Parathyroid adenoma (tissue), 2 donors: Measurements from ENCODE around the gene H2BW2.
"Not testable (repeated sequence)": the region's sequence is repeated elsewhere in the genome, so short reads cannot be mapped to it uniquely, and the experiment has no call there.

ENCODE experiments used
- H2AFZ ChIP-seq: fragments of 300-600 bp; sonication (generic); one replicate; pipeline ENCODE4 v1.7.0; 2017; ENCODE audit warnings: antibody characterized with exemption, mild to moderate bottlenecking
- H3K27ac ChIP-seq: fragments of 300-600 bp; sonication (generic); one replicate; pipeline ENCODE4 v1.7.0; 2017
- H3K27me3 ChIP-seq: fragments of 300-600 bp; sonication (generic); one replicate; pipeline ENCODE4 v1.7.0; 2017; ENCODE audit warnings: low read length; ENCODE audit not compliant: control insufficient read depth, insufficient read depth
- H3K36me3 ChIP-seq: fragments of 300-600 bp; sonication (generic); one replicate; pipeline ENCODE4 v1.7.0; 2017; ENCODE audit warnings: low read length; ENCODE audit not compliant: control insufficient read depth, insufficient read depth
- H3K4me1 ChIP-seq: fragments of 300-600 bp; sonication (generic); one replicate; pipeline ENCODE4 v1.7.0; 2017; ENCODE audit warnings: control low read depth
- H3K4me2 ChIP-seq: fragments of 300-600 bp; sonication (generic); one replicate; pipeline ENCODE4 v1.7.0; 2017; ENCODE audit warnings: low read length
- H3K4me3 ChIP-seq: fragments of 300-600 bp; sonication (generic); one replicate; pipeline ENCODE4 v1.7.0; 2017; ENCODE audit warnings: low read depth, low read length
- H3K79me2 ChIP-seq: fragments of 300-600 bp; sonication (generic); one replicate; pipeline ENCODE4 v1.7.0; 2017; ENCODE audit warnings: control low read depth
- H3K9ac ChIP-seq: fragments of 300-600 bp; sonication (generic); one replicate; pipeline ENCODE4 v1.7.0; 2017; ENCODE audit warnings: mild to moderate bottlenecking
- H3K9me3 ChIP-seq: fragments of 300-600 bp; sonication (generic); one replicate; pipeline ENCODE4 v1.7.0; 2017; ENCODE audit warnings: low read length; ENCODE audit not compliant: control insufficient read depth
- CTCF ChIP-seq: fragments of 300-600 bp; sonication (generic); IDR thresholded peaks from one replicate; pipeline ENCODE4 v1.7.0; 2017; ENCODE audit warnings: antibody characterized with exemption, mild to moderate bottlenecking
- donor health status: primary hyperparathyroidism.

The H2BW2 gene

GRCh38 chrX:104018126-104018525 lies 21.6 kb upstream of the H2BW2 start:
- H3K27me3 ChIP-seq = no peaks in the 10 kb centered on the region
- no peaks in the 10 kb centered on the region for H3K9me3 ChIP-seq
- no peak overlapping the region for H3K9ac ChIP-seq
- no peaks in the 10 kb centered on the region for H3K36me3 ChIP-seq
- no peak overlapping the region for H2AFZ ChIP-seq
- H3K4me1 ChIP-seq = no peaks in the 10 kb centered on the region
- H3K79me2 ChIP-seq = no peaks in the 10 kb centered on the region
- no peak overlapping the region for H3K4me2 ChIP-seq
- H3K27ac ChIP-seq = no peak overlapping the region
- TF ChIP-seq CTCF = no peak
- H3K4me3 ChIP-seq = no peak overlapping the region

GRCh38 chrX:104041003-104041402 lies 1.2 kb downstream of the H2BW2 start:
- H3K27me3 ChIP-seq = no peaks in the 10 kb centered on the region
- H2AFZ ChIP-seq = no peak overlapping the region
- no peaks in the 10 kb centered on the region for H3K36me3 ChIP-seq
- H3K4me3 ChIP-seq = no peak overlapping the region
- no peaks in the 10 kb centered on the region for H3K79me2 ChIP-seq
- no peak overlapping the region for H3K4me2 ChIP-seq
- H3K9ac ChIP-seq = no peak overlapping the region
- H3K4me1 ChIP-seq = no peaks in the 10 kb centered on the region
- no peak overlapping the region for H3K27ac ChIP-seq
- no peak for TF ChIP-seq CTCF
- H3K9me3 ChIP-seq = no peaks in the 10 kb centered on the region

- no peak overlapping the region for H3K9ac ChIP-seq
- no peak overlapping the region for H3K27ac ChIP-seq
- H3K4me3 ChIP-seq = no peak overlapping the region
- no peak overlapping the region for H2AFZ ChIP-seq
- no peak for TF ChIP-seq CTCF
- H3K4me2 ChIP-seq = no peak overlapping the region
- no peaks in the 10 kb centered on the region for H3K79me2 ChIP-seq
- H3K36me3 ChIP-seq = no peaks in the 10 kb centered on the region
- H3K27me3 ChIP-seq = no peaks in the 10 kb centered on the region
- no peaks in the 10 kb centered on the region for H3K9me3 ChIP-seq
- H3K4me1 ChIP-seq = no peaks in the 10 kb centered on the region
Observed at GRCh38 chrX:104045642-104046041, 5.9 kb downstream of the H2BW2 start.

- no peak overlapping the region for H3K4me2 ChIP-seq
- no peaks in the 10 kb centered on the region for H3K36me3 ChIP-seq
- H3K4me1 ChIP-seq = no peaks in the 10 kb centered on the region
- H3K9me3 ChIP-seq = no peaks in the 10 kb centered on the region
- no peaks in the 10 kb centered on the region for H3K27me3 ChIP-seq
- H2AFZ ChIP-seq = no peak overlapping the region
- H3K79me2 ChIP-seq = no peaks in the 10 kb centered on the region
- H3K27ac ChIP-seq = no peak overlapping the region
- no peak for TF ChIP-seq CTCF
- H3K4me3 ChIP-seq = no peak overlapping the region
- H3K9ac ChIP-seq = no peak overlapping the region
Observed at GRCh38 chrX:104047171-104047570, 7.4 kb downstream of the H2BW2 start.

GRCh38 chrX:104054956-104055355 lies 15.2 kb downstream of the H2BW2 start:
- H3K4me2 ChIP-seq, H3K79me2 ChIP-seq, H3K9me3 ChIP-seq, H3K27ac ChIP-seq, H3K4me1 ChIP-seq, H3K27me3 ChIP-seq, H2AFZ ChIP-seq, H3K36me3 ChIP-seq, H3K4me3 ChIP-seq, H3K9ac ChIP-seq: not testable (repeated sequence)

- not testable (repeated sequence) for H3K79me2 ChIP-seq, H3K4me1 ChIP-seq, H2AFZ ChIP-seq, H3K4me3 ChIP-seq, H3K27me3 ChIP-seq, H3K36me3 ChIP-seq, H3K9me3 ChIP-seq, H3K9ac ChIP-seq, H3K4me2 ChIP-seq, H3K27ac ChIP-seq
Observed at GRCh38 chrX:104062636-104063035, 22.9 kb downstream of the H2BW2 start.

- H3K27me3 ChIP-seq, H3K36me3 ChIP-seq, H3K9me3 ChIP-seq, H3K4me3 ChIP-seq, H3K4me1 ChIP-seq, H3K4me2 ChIP-seq, H3K9ac ChIP-seq, H3K79me2 ChIP-seq, H2AFZ ChIP-seq, H3K27ac ChIP-seq: not testable (repeated sequence)
Observed at GRCh38 chrX:104075778-104076445, 36.2 kb downstream of the H2BW2 start, which contains the start of gene TMSB15C. TSS of gene TMSB15C (minus strand) at chrX:104076236.

- H2AFZ ChIP-seq, H3K4me3 ChIP-seq, H3K79me2 ChIP-seq, H3K27me3 ChIP-seq, H3K27ac ChIP-seq, H3K4me1 ChIP-seq, H3K9ac ChIP-seq, H3K9me3 ChIP-seq, H3K36me3 ChIP-seq, H3K4me2 ChIP-seq: not testable (repeated sequence)
Observed at GRCh38 chrX:104077854-104078253, 38.1 kb downstream of the H2BW2 start.
